Activated naive CD4-positive, alpha-beta T cell treated with anti-CD3 and anti-CD28 coated beads, Interleukin-2, amount 50 U/mL, for 72 hours (primary cell): ENCODE data around the gene PRDM12. TPM values are rescaled to one million over a fixed set of nuclear protein-coding genes. Genes with fewer than 3 reads are reported as not detected.
A peak's percentile ranks its signal among the peaks of the same experiment; 100 is the strongest.
"Not testable (repeated sequence)": the region's sequence is repeated elsewhere in the genome, so short reads cannot be mapped to it uniquely, and the experiment has no call there.

Experiments
- ATAC-seq, 2 donors: fragments of 150-1000 bp; cut with Tn5 transposase; 2 replicates each; pipeline ENCODE4 v1.10.0; 2021; ENCODE audit warnings: mild to moderate bottlenecking in 2 of 2, moderate library complexity in 2 of 2
- DNase-seq, 2 donors: peaks; one replicate each; pipeline ENCODE4 v3.0.0; 2021 to 2022; ENCODE audit warnings: low spot score in 2 of 2
- H3K27ac Mint-ChIP-seq, 2 donors: one replicate each; pipeline ENCODE4 v1.8.0; 2022; ENCODE audit warnings: mild to moderate bottlenecking in 2 of 2, mixed read lengths in 2 of 2
- H3K36me3 Mint-ChIP-seq, 2 donors: one replicate each; pipeline ENCODE4 v1.8.0; 2022; ENCODE audit warnings: mixed read lengths in 2 of 2
- H3K9me3 Mint-ChIP-seq, 2 donors: one replicate each; pipeline ENCODE4 v1.8.0; 2022; ENCODE audit warnings: mixed read lengths in 2 of 2
- total RNA-seq, 2 donors: library from RNA; stranded (reverse); gene quantifications; one replicate each; pipeline ENCODE4 v1.2.3, GENCODE V29; 2022

Gene PRDM12
- total RNA-seq, 2 donors from 2014 or later = not detected

GRCh38 chr9:130669965-130670364, 5.6 kb downstream of the PRDM12 start:
- Mint-ChIP-seq H3K9me3 (no peaks in the 10 kb centered on the region), H3K27ac (no peak overlapping the region), H3K36me3 (peaks cover 0 to 5% of the 10 kb centered on the region in 2 donors)
- ATAC-seq (no peak), DNase-seq (no peak)

GRCh38 chr9:130670644-130671043, 6.2 kb downstream of the PRDM12 start:
- no peak for ATAC-seq
- Mint-ChIP-seq H3K27ac (no peak overlapping the region), H3K36me3 (peaks cover 0 to under 1% of the 10 kb centered on the region in 2 donors), H3K9me3 (no peaks in the 10 kb centered on the region)
- DNase-seq = no peak

GRCh38 chr9:130672466-130672865, 8.1 kb downstream of the PRDM12 start:
- no peak overlapping the region for H3K27ac Mint-ChIP-seq
- H3K36me3 Mint-ChIP-seq = no peaks in the 10 kb centered on the region
- ATAC-seq (no peak), DNase-seq (no peak)
- no peaks in the 10 kb centered on the region for H3K9me3 Mint-ChIP-seq

DNA sequence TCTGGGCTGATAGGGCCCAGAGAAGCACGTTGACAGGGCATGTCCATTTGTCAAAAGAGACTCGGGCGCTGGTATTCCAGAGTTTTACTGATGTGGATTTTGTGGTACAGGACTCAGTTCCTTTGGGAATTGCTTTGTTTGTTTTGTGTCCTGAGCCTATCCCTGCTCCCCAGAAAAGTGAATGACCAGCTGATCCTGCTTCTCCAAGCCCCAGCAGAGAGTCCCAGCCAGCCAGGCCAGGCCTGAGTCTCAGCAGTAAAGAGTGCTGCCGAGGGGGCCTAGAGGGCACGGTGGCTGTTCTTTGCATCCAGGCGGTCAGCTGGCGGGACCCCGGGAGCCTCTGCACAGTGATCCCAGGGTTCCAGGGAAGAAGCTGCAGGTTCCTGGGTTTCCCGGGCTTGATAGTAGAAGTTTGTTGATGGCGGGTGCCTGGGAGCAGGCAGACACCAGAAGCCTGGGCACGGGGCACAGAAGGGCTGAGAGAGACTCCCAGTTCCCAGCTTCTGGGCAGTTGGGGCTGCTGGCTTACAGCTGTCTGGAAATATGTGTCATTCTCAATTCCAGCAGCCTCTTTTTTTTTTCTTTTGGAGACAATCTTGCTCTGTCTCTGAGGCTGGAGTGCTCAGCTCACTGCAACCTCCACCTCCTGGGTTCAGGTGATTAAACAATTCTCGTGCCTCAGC, 8.7 kb downstream of the PRDM12 start:
- Mint-ChIP-seq H3K27ac (no peak overlapping the region), H3K9me3 (no peaks in the 10 kb centered on the region), H3K36me3 (no peaks in the 10 kb centered on the region)
- DNase-seq (no peak), ATAC-seq (no peak)

- Mint-ChIP-seq H3K9me3 (no peaks in the 10 kb centered on the region), H3K36me3 (no peaks in the 10 kb centered on the region), H3K27ac (no peak overlapping the region)
- no peak for ATAC-seq
- DNase-seq = no peak
These were observed 11.0 kb downstream of the PRDM12 start for GRCh38 chr9:130675396-130675795.

DNA sequence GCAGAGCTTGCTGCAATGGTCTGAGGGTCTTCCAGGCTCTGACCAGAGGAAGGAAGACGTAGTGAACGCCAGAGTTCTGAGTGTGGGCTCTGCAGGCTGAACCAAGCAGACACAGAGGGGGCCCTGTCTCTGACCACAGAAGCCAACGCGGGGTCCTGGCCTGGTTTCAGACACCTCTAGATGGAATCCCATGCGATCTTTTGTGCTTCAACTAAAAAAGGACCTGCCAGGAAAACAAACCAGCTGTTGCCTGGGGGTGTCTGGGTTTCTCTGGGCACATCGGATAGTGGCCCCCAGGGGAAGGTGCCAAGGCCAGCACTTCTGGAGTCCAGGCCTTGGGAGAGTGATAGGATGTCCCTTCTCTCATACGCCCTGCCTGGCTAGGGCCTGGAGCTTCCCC, 12.9 kb downstream of the PRDM12 start:
- H3K27ac Mint-ChIP-seq = peak overlapping the region in 1 of 2 donors; percentile 37
- ATAC-seq (no peak), DNase-seq (no peak)
- no peaks in the 10 kb centered on the region for H3K36me3 Mint-ChIP-seq
- H3K9me3 Mint-ChIP-seq = no peaks in the 10 kb centered on the region

- Mint-ChIP-seq H3K27ac (no peak overlapping the region), H3K9me3 (no peaks in the 10 kb centered on the region), H3K36me3 (no peaks in the 10 kb centered on the region)
- ATAC-seq (peak; percentile 73 to 80), DNase-seq (peak; percentile 62 to 79)
These were observed 16.7 kb downstream of the PRDM12 start for GRCh38 chr9:130680836-130681768.

GRCh38 chr9:130681769-130682420, 17.5 kb downstream of the PRDM12 start:
- Mint-ChIP-seq H3K27ac (no peak overlapping the region), H3K36me3 (no peaks in the 10 kb centered on the region), H3K9me3 (no peaks in the 10 kb centered on the region)
- ATAC-seq = peak; percentile 58 to 61
- DNase-seq = peak in 1 of 2 donors; percentile 65

DNA sequence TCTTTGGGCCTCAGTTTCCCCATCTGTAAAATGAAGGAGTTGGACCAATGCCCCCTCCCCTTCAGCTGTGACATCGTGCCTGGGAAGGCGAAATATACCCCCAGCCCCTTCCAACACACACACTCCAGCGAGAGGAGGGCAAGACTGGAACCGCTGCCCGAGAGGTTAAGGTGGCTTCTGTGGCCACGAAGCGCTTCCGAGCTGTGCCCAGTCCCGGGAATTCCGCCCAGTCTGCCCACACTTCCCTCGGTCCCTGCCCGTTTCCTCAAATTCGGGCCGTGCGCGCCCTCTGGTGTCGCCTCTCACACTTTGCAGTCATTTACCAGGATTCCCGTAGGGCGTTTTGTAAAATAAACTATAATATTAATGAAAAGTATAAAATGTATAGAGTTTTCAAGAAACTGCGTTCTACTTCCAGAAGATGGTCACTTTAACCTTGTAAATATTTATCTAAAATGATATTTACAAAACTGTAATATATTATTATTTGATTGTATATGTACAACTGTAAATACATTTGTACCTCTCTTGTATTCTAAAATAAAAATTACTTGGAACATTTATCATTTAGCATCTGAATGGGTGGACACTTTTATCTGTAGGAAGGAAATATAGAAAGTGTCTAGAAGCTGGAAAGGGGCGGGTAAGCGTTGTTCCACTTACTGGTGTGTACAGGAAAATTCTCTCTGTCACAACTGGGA, 18.2 kb downstream of the PRDM12 start:
- peak; percentile 20 to 25 for ATAC-seq
- Mint-ChIP-seq H3K36me3 (no peaks in the 10 kb centered on the region), H3K9me3 (no peaks in the 10 kb centered on the region), H3K27ac (no peak overlapping the region)
- no peak for DNase-seq

- H3K9me3 Mint-ChIP-seq = no peaks in the 10 kb centered on the region
- H3K27ac Mint-ChIP-seq = no peak overlapping the region
- DNase-seq = no peak
- no peaks in the 10 kb centered on the region for H3K36me3 Mint-ChIP-seq
- no peak for ATAC-seq
These were observed 20.7 kb downstream of the PRDM12 start for GRCh38 chr9:130685104-130685503.

DNA sequence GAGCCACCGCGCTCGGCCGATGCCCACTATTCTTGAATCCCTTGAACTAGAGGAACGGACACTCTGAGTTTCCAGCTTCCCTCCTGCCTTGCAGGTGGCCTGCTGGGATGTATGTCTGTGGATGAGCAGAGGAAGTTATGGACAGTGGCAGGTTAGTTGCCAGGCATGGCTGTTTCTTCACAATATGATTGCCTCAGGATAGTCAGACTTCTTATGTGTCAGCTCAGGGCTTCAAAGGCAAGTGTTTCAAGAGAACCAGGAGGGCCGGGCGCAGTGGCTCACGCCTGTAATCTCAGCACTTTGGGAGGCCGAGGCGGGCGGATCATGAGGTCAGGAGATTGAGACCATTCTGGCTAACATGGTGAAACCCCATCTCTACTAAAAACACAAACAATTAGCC, 21.6 kb downstream of the PRDM12 start:
- not testable (repeated sequence) for H3K27ac Mint-ChIP-seq, H3K9me3 Mint-ChIP-seq, H3K36me3 Mint-ChIP-seq, ATAC-seq, DNase-seq

GRCh38 chr9:130687615-130688014, 23.2 kb downstream of the PRDM12 start:
- ATAC-seq (no peak), DNase-seq (no peak)
- H3K36me3 Mint-ChIP-seq = peaks cover 0 to 11% of the 10 kb centered on the region in 2 donors
- no peaks in the 10 kb centered on the region for H3K9me3 Mint-ChIP-seq
- no peak overlapping the region for H3K27ac Mint-ChIP-seq

- H3K27ac Mint-ChIP-seq = no peak overlapping the region
- H3K9me3 Mint-ChIP-seq = no peaks in the 10 kb centered on the region
- ATAC-seq (no peak), DNase-seq (no peak)
- H3K36me3 Mint-ChIP-seq = peaks cover 2 to 15% of the 10 kb centered on the region in 2 donors
These were observed 23.7 kb downstream of the PRDM12 start for GRCh38 chr9:130688072-130688471.

- peaks cover 16 to 26% of the 10 kb centered on the region in 2 donors for H3K36me3 Mint-ChIP-seq
- DNase-seq (no peak), ATAC-seq (no peak)
- H3K27ac Mint-ChIP-seq = no peak overlapping the region
- no peaks in the 10 kb centered on the region for H3K9me3 Mint-ChIP-seq
These were observed 25.2 kb downstream of the PRDM12 start for GRCh38 chr9:130689572-130689936.

DNA sequence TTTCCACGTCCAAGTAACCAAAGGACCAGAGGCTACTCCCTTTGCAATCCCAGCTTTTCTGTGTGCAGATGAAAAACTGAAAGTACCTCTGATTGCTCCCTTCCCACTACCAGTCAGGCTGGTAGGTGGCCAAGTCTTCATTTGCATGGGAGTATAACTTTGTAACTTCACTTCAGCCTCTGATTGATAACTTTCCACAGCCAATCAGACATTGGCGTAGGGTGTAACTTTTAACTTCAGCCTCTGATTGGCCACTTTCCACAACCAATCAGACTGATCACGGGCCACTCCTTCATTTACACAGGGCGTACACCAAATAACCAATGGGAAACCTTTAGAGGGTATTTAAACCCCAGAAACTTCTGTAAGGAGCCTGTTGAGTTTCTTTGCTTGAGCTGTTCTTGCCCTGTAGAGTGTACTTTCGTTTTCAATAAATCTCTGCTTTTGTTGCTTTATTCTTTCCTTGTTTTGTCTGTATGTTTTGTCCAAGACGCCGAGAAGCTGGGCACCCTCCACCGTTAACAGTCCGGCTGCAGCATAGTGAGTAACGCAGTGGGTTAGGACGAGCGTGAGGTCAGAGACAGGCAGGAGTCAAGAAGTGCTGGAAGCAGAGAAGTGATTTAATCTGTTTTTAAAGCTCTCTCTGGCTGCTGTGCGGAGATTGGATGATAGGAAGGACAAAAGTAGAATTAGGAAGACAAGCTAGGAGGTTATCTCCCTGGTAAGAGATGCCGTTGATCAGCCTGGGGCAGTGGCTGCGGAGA, 25.7 kb downstream of the PRDM12 start:
- ATAC-seq (no peak), DNase-seq (no peak)
- Mint-ChIP-seq H3K36me3 (peaks cover 20 to 31% of the 10 kb centered on the region in 2 donors), H3K27ac (no peak overlapping the region), H3K9me3 (no peaks in the 10 kb centered on the region)

GRCh38 chr9:130692321-130692720, 27.9 kb downstream of the PRDM12 start:
- ATAC-seq = no peak
- peak in 1 of 2 donors; percentile 42 for DNase-seq

More at GRCh38 chr9:130692321-130692720, 27.9 kb downstream of the PRDM12 start:
- peaks cover 36 to 49% of the 10 kb centered on the region in 2 donors for H3K36me3 Mint-ChIP-seq
- peak overlapping the region in 1 of 2 donors; percentile 94 for H3K27ac Mint-ChIP-seq
- no peaks in the 10 kb centered on the region for H3K9me3 Mint-ChIP-seq
